Activated CD4-positive, CD25-positive, alpha-beta regulatory T cell treated with anti-CD3 and anti-CD28 coated beads, Interleukin-2, amount 50 U/mL, for 24 hours (primary cell): Measurements from ENCODE around the gene RALB.

Source experiments
- ATAC-seq, 2 donors: fragments of 150-1000 bp; cut with Tn5 transposase; one replicate each; pipeline ENCODE4 v1.10.0; 2021; ENCODE audit warnings: mild to moderate bottlenecking in 1 of 2, moderate library complexity in 1 of 2

The RALB gene

GRCh38 chr2:120343433-120344105, 90.9 kb downstream of the RALB start:
- ATAC-seq = peak in 1 of 2 donors; percentile 30
